PC-3 (cell line): ENCODE results near the gene GALNTL6. TPM values are rescaled to one million over a fixed set of nuclear protein-coding genes. Genes with fewer than 3 reads are reported as not detected.
A peak's percentile ranks its signal among the peaks of the same experiment; 100 is the strongest.

Experiments used
- ATAC-seq: fragments of 200-7000 bp; cut with Tn5 transposase; 2 replicates; pipeline ENCODE4 v1.9.1; 2020; ENCODE audit warnings: mild to moderate bottlenecking, moderate library complexity
- BruUV-seq: library from RNA; stranded (reverse); fragments of 400-500 nt; replicated peaks from 2 replicates; lab custom pipeline; 2021; lab: Mats Ljungman, UMichigan
- CTCF ChIA-PET: fragments of 300-600 bp; sonication (Branson Sonifier 250); formaldehyde crosslinking; loops from one replicate; lab custom pipeline; 2022; ENCODE audit warnings: antibody characterized with exemption; lab: Charles Lee
- POLR2A ChIA-PET: fragments of 300-600 bp; sonication (Branson Sonifier 250); formaldehyde crosslinking; loops from one replicate; lab custom pipeline; 2022; ENCODE audit warnings: antibody characterized with exemption; ENCODE audit not compliant: unreplicated experiment; lab: Charles Lee
- DNase-seq: peaks from one replicate; pipeline ENCODE4 v3.0.0-alpha.2; 2015
- H2AFZ ChIP-seq: fragments of 300-600 bp; sonication (generic); 2 replicates; pipeline ENCODE4 v1.6.0; 2016; ENCODE audit warnings: antibody characterized with exemption, low read length
- H3F3A ChIP-seq: fragments of 300-600 bp; sonication (generic); one replicate; pipeline ENCODE4 v1.6.0; 2017; ENCODE audit warnings: antibody characterized with exemption, low read length, control low read depth, mild to moderate bottlenecking; ENCODE audit not compliant: unreplicated experiment
- H3K27ac ChIP-seq: fragments of 300-600 bp; sonication (generic); 2 replicates; pipeline ENCODE4 v1.5.1; 2016; ENCODE audit warnings: mild to moderate bottlenecking, low read length
- H3K27me3 ChIP-seq: fragments of 300-600 bp; sonication (generic); 2 replicates; pipeline ENCODE4 v1.6.1; 2016; ENCODE audit warnings: low read length, mixed read lengths
- H3K36me3 ChIP-seq: fragments of 300-600 bp; sonication (generic); 2 replicates; pipeline ENCODE4 v1.6.1; 2016; ENCODE audit warnings: low read depth, mixed run types, low read length, mixed read lengths
- H3K4me1 ChIP-seq: fragments of 300-600 bp; sonication (generic); 2 replicates; pipeline ENCODE4 v1.5.1; 2016; ENCODE audit warnings: low read length; ENCODE audit not compliant: insufficient read depth
- H3K4me2 ChIP-seq: fragments of 300-600 bp; sonication (generic); 2 replicates; pipeline ENCODE4 v1.6.0; 2016; ENCODE audit warnings: low read length
- H3K4me3 ChIP-seq: fragments of 300-600 bp; sonication (generic); 2 replicates; pipeline ENCODE4 v1.5.1; 2016; ENCODE audit warnings: mild to moderate bottlenecking, low read length, mixed read lengths
- H3K79me2 ChIP-seq: fragments of 300-600 bp; sonication (generic); 2 replicates; pipeline ENCODE4 v1.6.1; 2017; ENCODE audit warnings: low read length, mixed read lengths
- H3K9ac ChIP-seq: fragments of 300-600 bp; sonication (generic); 2 replicates; pipeline ENCODE4 v1.6.0; 2016; ENCODE audit warnings: mild to moderate bottlenecking, low read length
- H3K9me2 ChIP-seq: fragments of 300-600 bp; sonication (generic); replicated peaks from 2 replicates; pipeline ENCODE4 v1.6.1; 2016; ENCODE audit warnings: mixed run types, low read length, mixed read lengths
- H3K9me3 ChIP-seq: fragments of 300-600 bp; sonication (generic); 2 replicates; pipeline ENCODE4 v1.6.1; 2016; ENCODE audit warnings: low read length, mixed read lengths
- H4K20me1 ChIP-seq: fragments of 300-600 bp; sonication (generic); 2 replicates; pipeline ENCODE4 v1.6.1; 2016; ENCODE audit warnings: low read length, mixed read lengths
- EZH2 ChIP-seq: fragments of 300-600 bp; sonication (generic); IDR thresholded peaks from one replicate; pipeline ENCODE4 v1.6.1; 2017; ENCODE audit warnings: antibody characterized with exemption, mild to moderate bottlenecking, low read length; ENCODE audit not compliant: unreplicated experiment
- EZH2phosphoT487 ChIP-seq: fragments of 300-600 bp; sonication (generic); IDR thresholded peaks from 2 replicates; pipeline ENCODE4 v1.6.1; 2018; ENCODE audit warnings: mild to moderate bottlenecking, antibody characterized with exemption, low read length, borderline replicate concordance
- intact Hi-C: fragments of 100-400 bp; cut with micrococcal nuclease; formaldehyde crosslinking; loops from 2 replicates; pipeline ENCODE4 v1.9.0; 2023
- total RNA-seq: library from RNA; depleted of rRNA; stranded (reverse); fragments of >200 nt; gene quantifications from 2 replicates; pipeline ENCODE4 v1.2.3, GENCODE V29; 2014
- TF ChIP-seq, protein P1 (sequence below): fragments of 300-600 bp; sonication (generic); conservative IDR thresholded peaks from 2 replicates; pipeline ENCODE4 v1.5.1; 2017; ENCODE audit warnings: antibody characterized with exemption, low read depth, mild to moderate bottlenecking, low read length

GALNTL6 gene
- total RNA-seq, 1 experiment from 2014 or later, result not detected

DNA sequence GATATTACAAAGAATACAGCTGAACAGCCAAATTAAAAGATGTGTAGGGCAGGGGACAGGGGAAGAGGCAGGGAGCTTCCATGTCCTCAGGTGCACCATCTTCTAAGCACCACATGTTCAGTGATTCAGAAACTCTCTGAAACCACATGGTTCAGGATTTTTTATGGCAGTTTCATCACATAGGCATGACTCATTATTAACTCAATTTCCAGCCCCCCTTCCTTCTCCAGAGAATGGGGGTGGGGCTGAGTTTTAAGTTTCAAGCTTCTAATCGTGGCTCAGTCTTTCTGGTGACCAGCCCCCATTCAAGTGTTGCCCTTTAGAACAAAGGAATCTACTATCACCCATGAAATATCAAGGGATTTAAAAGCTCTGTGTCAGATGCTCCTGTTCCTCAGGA, 1037.6 kb downstream of the GALNTL6 start:
- no peak overlapping the region; the same call in 1 of the 2 replicates for H3K9ac ChIP-seq
- no peaks in the 10 kb centered on the region for H3K79me2 ChIP-seq
- POLR2A ChIA-PET, result interaction anchor here (0.6 to 0.7 kb wide), 2 partner anchors 146 to 450 kb away, joined by 3 to 4 read pairs; no protein-coding TSS in a partner anchor
- H3K4me3 ChIP-seq, result no peak overlapping the region
- DNase-seq (peak; percentile 84), ATAC-seq (peak; percentile 90)
- H3K4me2 ChIP-seq, result peak overlapping the region; percentile 53; the same call in 1 of the 2 replicates
- TF ChIP-seq EZH2 (no peak), EZH2phosphoT487 (no peak)
- TF ChIP-seq, protein P1, sequence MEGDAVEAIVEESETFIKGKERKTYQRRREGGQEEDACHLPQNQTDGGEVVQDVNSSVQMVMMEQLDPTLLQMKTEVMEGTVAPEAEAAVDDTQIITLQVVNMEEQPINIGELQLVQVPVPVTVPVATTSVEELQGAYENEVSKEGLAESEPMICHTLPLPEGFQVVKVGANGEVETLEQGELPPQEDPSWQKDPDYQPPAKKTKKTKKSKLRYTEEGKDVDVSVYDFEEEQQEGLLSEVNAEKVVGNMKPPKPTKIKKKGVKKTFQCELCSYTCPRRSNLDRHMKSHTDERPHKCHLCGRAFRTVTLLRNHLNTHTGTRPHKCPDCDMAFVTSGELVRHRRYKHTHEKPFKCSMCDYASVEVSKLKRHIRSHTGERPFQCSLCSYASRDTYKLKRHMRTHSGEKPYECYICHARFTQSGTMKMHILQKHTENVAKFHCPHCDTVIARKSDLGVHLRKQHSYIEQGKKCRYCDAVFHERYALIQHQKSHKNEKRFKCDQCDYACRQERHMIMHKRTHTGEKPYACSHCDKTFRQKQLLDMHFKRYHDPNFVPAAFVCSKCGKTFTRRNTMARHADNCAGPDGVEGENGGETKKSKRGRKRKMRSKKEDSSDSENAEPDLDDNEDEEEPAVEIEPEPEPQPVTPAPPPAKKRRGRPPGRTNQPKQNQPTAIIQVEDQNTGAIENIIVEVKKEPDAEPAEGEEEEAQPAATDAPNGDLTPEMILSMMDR, result no peak
- H3K9me3 ChIP-seq, result no peaks in the 10 kb centered on the region; the same call in 1 of the 2 replicates
- no TSS peak for BruUV-seq
- H4K20me1 ChIP-seq, result no peaks in the 10 kb centered on the region
- H3K27me3 ChIP-seq, result no peaks in the 10 kb centered on the region
- no peaks in the 10 kb centered on the region for H3K9me2 ChIP-seq
- no peaks in the 10 kb centered on the region for H3F3A ChIP-seq
- H3K27ac ChIP-seq, result peak overlapping the region; percentile 80
- CTCF ChIA-PET, result no interaction called here
- H3K36me3 ChIP-seq, result no peaks in the 10 kb centered on the region
- intact Hi-C loops, result loop anchor here (10.0 kb wide), 1 partner anchor 144 kb away; no protein-coding TSS in a partner anchor
- peak overlapping the region; percentile 69; the same call in 1 of the 2 replicates for H2AFZ ChIP-seq
- H3K4me1 ChIP-seq, result peaks cover 24% of the 10 kb centered on the region

DNA sequence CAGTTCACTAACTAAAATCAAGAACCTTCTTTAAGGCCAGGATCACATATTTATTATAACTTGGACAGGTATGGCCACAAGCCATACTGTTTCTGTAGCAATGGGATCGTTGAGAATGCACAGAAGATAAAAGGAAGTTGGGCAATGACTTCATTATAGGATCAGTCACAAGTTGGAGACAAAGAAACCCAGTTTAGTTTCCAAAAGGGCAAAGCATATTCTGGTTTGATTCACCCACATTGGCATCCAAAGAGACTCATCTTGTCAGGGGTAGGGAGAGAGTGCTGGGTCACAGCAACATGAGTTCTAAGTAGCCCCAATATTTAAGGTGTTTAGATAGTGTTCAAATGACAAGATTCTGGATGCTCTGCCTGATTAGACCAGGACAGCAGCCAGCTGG, 1038.3 kb downstream of the GALNTL6 start:
- Histone ChIP-seq H3K27me3 (no peaks in the 10 kb centered on the region), H3K9me2 (no peaks in the 10 kb centered on the region), H3K4me2 (0 out of 2 replicates have a peak overlapping the region, but pooled peaks have one; percentile 13), H3K79me2 (no peaks in the 10 kb centered on the region), H3K9me3 (no peaks in the 10 kb centered on the region; the same call in 1 of the 2 replicates), H3K9ac (no peak overlapping the region), H3K27ac (peak overlapping the region; percentile 80; the same call in 1 of the 2 replicates), H3K36me3 (no peaks in the 10 kb centered on the region), H3K4me1 (peaks cover 24% of the 10 kb centered on the region), H4K20me1 (no peaks in the 10 kb centered on the region), H3F3A (no peaks in the 10 kb centered on the region), H3K4me3 (no peak overlapping the region), H2AFZ (0 out of 2 replicates have a peak overlapping the region, but pooled peaks have one; percentile 10)
- POLR2A ChIA-PET, result no interaction called here
- intact Hi-C loops, result loop anchor here (10.0 kb wide), 1 partner anchor 143 kb away; no protein-coding TSS in a partner anchor
- TF ChIP-seq EZH2 (no peak), EZH2phosphoT487 (no peak)
- TF ChIP-seq, protein P1, result no peak
- peak; percentile 26 for DNase-seq
- no peak; the same call in 1 of the 2 replicates for ATAC-seq
- BruUV-seq, result no TSS peak
- CTCF ChIA-PET, result no interaction called here

DNA sequence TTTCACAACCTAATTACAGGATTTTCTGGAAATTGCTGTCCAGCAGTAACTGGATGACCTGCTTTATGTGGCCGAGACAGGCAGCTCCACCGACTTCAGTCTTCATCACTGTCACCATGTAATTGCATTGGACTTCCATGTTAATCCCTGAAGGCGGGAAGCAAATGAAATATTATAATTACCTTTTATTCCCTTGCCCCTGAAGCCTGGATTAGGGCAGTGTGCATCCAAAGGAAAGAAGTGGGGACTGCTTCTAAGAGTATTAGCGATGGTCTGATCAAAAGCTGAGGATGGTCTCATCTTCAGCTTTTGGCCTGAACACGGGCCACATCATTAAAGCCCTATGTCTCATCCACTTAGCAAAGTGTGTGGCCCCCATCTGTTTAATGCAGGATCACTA, 1043.8 kb downstream of the GALNTL6 start:
- DNase-seq (no peak), ATAC-seq (no peak)
- 0 out of 2 replicates have a peak, but pooled peaks cover 1% of the 10 kb centered on the region for H3K4me1 ChIP-seq
- no peaks in the 10 kb centered on the region for H3K36me3 ChIP-seq
- POLR2A ChIA-PET, result no interaction called here
- H2AFZ ChIP-seq, result no peak overlapping the region
- H3K27ac ChIP-seq, result no peak overlapping the region
- H3K4me3 ChIP-seq, result no peak overlapping the region
- no peaks in the 10 kb centered on the region for H3K27me3 ChIP-seq
- H3K9me3 ChIP-seq, result no peaks in the 10 kb centered on the region
- no peaks in the 10 kb centered on the region for H3K9me2 ChIP-seq
- H3K4me2 ChIP-seq, result no peak overlapping the region
- TF ChIP-seq, protein P1, result no peak
- TF ChIP-seq EZH2phosphoT487 (no peak), EZH2 (no peak)
- CTCF ChIA-PET, result no interaction called here
- BruUV-seq, result no TSS peak
- no peaks in the 10 kb centered on the region for H4K20me1 ChIP-seq
- no peaks in the 10 kb centered on the region for H3K79me2 ChIP-seq
- no peak overlapping the region for H3K9ac ChIP-seq
- intact Hi-C loops, result loop anchor here (10.0 kb wide), 1 partner anchor 138 kb away; no protein-coding TSS in a partner anchor
- no peaks in the 10 kb centered on the region for H3F3A ChIP-seq
